Adipose tissue (tissue), 3 donors: Measurements from ENCODE around the gene ERVK3-1. TPM values are rescaled to one million over a fixed set of nuclear protein-coding genes. Genes with fewer than 3 reads are reported as not detected.
"Not testable (repeated sequence)": the region's sequence is repeated elsewhere in the genome, so short reads cannot be mapped to it uniquely, and the experiment has no call there.

ENCODE experiments used
- H3K27ac ChIP-seq: one replicate; pipeline ENCODE4 v1.5.1; 2013; ENCODE audit warnings: low read depth, low read length
- WGBS, 3 donors: extraction: QIAGEN DNeasy Blood & Tissue Kit; methylation state at CpG; one replicate each; pipeline ENCODE4 v1.1.7; 2013; 5-methylcytosine and 5-hydroxymethylcytosine counted together
- polyA plus RNA-seq, 3 donors: library from polyadenylated mRNA; stranded (reverse); fragments of 200-250 nt; gene quantifications; one replicate each; pipeline ENCODE4 v1.2.3, GENCODE V29; 2013
- donor health status: healthy with polysubstance abuse.
- donor health status: Bipolar disorder and iron deficiency.
- donor health status: healthy.

Gene ERVK3-1, protein sequence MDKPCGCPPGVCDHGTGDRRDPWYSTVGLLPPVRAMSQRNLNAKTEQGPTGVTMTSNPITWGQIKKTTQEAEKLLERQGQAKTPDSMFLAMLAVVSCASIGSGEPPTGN
- 10 to 100 TPM; 19.6 to 39.2 (median 25.0) TPM for polyA plus RNA-seq

DNA sequence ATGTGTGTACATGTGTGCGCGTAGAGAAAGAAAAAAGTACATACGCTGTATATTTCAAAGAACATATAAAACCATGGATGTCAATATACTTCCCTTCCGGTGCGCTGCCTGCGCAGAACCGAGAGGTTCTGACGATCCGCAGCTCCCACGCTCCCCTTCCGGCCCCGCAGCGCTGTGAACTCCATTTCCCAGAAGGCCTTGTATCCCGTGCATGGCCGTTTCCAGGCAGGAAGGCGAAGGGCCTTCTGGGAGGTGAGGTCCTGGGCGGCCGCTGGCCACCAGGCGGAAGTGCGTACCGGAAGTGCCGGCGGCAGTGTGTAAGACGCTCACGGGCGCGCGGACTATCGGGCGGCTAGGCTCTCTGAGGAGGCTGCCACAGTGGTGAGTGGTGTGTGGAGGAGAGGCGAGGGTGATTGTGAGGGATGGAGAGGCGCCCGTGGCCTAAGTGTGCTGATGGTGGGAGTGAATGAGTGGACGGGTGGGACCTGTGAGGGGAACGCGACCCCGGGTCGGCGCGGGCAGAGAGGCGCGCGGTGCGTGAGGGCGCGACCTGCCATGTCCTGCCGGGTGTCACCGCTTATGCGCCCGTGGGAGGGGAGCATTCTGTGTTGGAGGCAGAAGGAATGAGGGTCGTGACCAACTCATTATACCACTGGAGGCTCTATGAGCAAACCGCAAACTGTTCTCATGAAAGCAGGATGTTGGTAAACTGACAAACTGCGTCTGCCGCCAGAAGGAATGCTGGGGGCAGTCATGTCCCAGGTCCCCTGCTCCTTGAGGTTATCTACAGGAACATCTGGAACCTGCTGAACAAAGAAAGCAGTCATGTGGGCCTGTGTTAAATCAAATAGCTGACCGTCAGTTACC, at the start of gene ERVK3-1:
Gene ERVK3-1, plus strand, starts transcription at position 313 of the 867 bp plus-strand sequence. CDS start 6,792 bp downstream, outside the sequence.
- 0 to 1% (median 1%) methylated on average over 55 of the region's 55 CpGs for WGBS, 3 donors
- peak within 1 kb of the TSS; percentile 30 for H3K27ac ChIP-seq

DNA sequence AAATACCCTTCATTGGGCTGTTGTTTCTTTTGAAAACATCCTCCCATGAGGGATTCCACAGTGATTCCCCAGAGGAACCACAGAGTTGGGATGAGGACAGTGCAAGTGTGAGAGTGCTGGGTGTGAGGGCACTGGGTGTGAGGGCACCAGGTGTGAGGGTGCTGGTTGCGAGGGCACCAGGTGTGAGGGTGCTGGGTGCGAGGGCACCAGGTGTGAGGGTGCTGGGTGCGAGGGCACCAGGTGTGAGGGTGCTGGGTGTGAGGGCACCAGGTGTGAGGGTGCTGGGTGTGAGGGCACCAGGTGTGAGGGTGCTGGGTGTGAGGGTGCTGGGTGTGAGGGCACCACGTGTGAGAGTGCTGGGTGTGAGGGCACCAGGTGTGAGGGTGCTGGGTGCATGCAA, 46.9 kb upstream of the ERVK3-1 start:
- WGBS, 3 donors, result 77 to 100% (median 86%) methylated on average over 4 of the region's 4 CpGs
- H3K27ac ChIP-seq, result not testable (repeated sequence)

DNA sequence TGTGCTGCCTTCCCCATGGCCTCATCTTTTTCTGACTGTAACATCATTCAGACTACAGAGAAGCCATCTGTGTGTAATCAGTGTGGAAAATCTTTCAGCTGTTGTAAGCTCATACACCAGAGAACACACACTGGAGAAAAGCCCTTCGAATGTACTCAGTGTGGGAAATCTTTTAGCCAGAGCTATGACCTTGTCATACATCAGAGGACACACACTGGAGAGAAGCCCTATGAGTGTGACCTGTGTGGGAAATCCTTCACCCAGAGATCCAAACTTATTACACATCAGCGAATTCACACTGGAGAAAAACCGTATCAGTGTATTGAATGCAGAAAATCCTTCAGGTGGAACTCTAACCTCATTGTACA, 43.6 kb upstream of the ERVK3-1 start:
- H3K27ac ChIP-seq, result no peak overlapping the region
- 95 to 100% (median 99%) methylated on average over 3 of the region's 3 CpGs for WGBS, 3 donors

GRCh38 chr19:58261968-58262921, 42.9 kb upstream of the ERVK3-1 start:
- no peak overlapping the region for H3K27ac ChIP-seq

DNA sequence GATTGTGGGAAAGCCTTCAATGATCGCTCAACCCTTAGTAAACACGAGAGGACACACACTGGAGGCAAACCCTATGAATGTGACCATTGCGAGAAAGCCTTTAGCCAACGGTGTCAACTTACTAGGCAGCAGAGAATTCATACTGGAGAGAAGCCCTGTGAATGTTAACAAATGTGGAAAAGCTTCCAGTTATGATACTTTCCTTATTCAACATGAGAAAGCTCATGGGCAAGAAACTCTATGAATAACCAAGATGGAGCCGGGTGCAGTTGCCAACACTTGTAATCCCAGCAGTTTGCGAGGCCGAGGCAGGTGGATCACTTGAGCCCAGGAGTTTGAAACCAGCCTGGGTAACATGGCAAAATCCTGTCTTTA, 42.3 kb upstream of the ERVK3-1 start:
- WGBS, 3 donors, result 96 to 99% (median 98%) methylated on average over 7 of the region's 7 CpGs
- no peak overlapping the region for H3K27ac ChIP-seq

More at GRCh38 chr19:58261968-58262921, 42.9 kb upstream of the ERVK3-1 start:
- WGBS, 3 donors, result 97 to 98% (median 98%) methylated on average over 19 of the region's 19 CpGs

DNA sequence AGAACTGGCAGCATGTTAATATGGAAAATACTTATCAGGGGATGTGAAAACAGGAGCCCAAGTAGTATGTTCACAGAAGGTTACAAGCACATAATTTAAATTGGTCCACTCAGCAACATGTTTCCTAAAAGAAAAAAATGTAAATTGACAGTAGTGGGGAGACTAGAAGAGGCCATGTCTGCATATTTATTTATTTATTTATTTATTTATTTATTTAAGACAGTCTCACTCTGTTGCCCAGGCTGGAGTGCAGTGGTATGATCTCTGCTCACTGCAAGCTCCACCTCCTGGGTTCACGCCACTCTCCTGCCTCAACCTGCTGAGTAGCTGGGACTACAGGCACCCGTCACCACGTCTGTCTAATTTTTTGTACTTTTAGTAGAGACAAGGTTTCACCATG, 40.1 kb upstream of the ERVK3-1 start:
- 99 to 100% (median 100%) methylated on average over 3 of the region's 3 CpGs for WGBS, 3 donors
- no peak overlapping the region for H3K27ac ChIP-seq

- 94 to 95% (median 94%) methylated on average over 3 of the region's 3 CpGs for WGBS, 3 donors
- no peak overlapping the region for H3K27ac ChIP-seq
These were observed 36.8 kb upstream of the ERVK3-1 start for GRCh38 chr19:58268344-58268743.

GRCh38 chr19:58274771-58275201, 30.4 kb upstream of the ERVK3-1 start:
- WGBS, 3 donors, result 87 to 98% (median 93%) methylated on average over 2 of the region's 2 CpGs
- no peak overlapping the region for H3K27ac ChIP-seq

DNA sequence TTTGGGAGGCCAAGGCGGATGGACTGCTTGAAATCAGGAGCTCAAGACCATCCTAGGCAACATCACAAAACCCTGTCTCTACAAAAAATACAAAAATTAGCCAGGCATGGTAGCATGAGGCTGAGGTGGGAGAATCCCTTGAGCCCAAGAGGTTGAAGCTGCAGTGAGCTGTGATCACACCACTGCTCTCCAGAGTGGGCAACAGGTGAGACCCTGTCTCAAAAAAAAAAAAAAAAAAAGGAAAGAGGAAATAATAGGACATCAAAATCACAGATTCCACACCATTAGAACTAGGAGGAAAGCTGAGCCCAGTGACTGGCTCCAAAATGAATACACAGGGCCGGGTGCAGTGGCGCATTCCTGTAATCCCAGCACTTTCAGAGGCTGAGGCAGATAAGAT, 29.6 kb upstream of the ERVK3-1 start:
- H3K27ac ChIP-seq, result no peak overlapping the region
- 96 to 98% (median 97%) methylated on average over 3 of the region's 3 CpGs for WGBS, 3 donors

- no peak overlapping the region for H3K27ac ChIP-seq
- 90 to 94% (median 94%) methylated on average over 7 of the region's 7 CpGs for WGBS, 3 donors
These were observed 28.0 kb upstream of the ERVK3-1 start for GRCh38 chr19:58277197-58277596.

DNA sequence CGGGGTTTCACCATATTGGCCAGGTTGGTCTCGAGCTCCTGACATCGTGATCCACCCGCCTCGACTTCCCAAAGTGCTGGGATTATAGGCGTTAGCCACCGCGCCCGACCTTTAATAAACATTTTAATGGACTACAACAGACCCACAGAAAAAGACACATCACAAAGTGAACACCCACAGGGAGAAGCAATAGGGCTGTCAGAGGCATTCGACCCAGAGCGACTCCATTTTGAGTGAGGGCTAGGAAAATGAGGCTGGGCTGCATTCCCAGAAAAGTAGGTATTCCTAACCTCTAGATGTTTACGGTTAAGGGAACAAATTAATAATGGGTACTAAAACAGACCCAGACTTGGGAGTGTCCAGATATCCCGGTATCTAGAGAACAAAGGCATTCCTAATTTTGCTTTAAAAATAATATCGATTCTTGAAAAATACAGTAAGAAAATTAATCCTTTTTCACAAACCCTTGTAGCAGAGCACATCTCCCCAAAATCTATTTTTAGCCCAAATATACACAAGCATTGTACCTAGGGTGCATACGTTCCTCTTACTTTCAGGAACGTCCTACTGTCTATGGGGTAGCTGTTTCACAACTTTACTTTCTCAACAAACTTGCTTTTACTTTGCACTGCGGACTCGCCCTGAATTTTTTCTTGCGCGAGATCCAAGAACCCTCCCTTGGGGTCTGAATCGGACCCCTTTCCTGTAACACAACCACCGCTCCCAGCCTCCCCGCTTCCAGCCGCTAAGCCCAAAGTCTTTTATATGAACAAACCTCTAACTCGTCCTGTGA, 27.2 kb upstream of the ERVK3-1 start:
- WGBS, 3 donors, result 39 to 43% (median 43%) methylated on average over 25 of the region's 25 CpGs
- no peak overlapping the region for H3K27ac ChIP-seq

DNA sequence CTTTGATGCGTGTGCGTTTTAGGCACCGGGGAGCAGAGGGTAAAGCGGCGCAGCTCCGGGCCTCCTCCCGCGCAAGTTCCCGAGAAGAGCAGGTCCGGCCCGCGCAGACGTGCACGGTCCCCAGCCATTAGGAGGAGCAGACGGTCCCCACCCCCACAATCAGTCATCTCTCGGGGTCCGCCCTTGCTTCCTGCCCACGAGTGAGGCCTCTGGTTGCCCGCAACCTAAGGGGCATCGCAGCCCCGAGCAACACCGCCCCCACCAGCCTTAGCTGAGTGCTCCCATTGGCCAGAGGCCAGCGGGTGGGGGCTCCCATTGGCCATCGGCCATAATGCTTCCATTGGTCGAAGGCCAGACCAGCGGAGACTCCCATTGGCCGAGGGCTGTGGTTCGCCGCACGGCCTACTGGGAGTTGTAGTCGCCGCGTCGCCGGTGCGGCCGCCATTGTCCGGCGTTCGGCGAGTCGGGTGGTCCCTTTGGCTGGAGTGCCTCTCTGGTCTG, 26.6 kb upstream of the ERVK3-1 start, which contains the start of gene ZNF8:
Gene ZNF8, plus strand, starts transcription at position 415 of the 501 bp plus-strand sequence. CDS start 127 bp downstream, outside the sequence.
- 0% methylated on average over 42 of the region's 42 CpGs for WGBS, 3 donors
- peak within 1 kb of the TSS; percentile 40 for H3K27ac ChIP-seq

DNA sequence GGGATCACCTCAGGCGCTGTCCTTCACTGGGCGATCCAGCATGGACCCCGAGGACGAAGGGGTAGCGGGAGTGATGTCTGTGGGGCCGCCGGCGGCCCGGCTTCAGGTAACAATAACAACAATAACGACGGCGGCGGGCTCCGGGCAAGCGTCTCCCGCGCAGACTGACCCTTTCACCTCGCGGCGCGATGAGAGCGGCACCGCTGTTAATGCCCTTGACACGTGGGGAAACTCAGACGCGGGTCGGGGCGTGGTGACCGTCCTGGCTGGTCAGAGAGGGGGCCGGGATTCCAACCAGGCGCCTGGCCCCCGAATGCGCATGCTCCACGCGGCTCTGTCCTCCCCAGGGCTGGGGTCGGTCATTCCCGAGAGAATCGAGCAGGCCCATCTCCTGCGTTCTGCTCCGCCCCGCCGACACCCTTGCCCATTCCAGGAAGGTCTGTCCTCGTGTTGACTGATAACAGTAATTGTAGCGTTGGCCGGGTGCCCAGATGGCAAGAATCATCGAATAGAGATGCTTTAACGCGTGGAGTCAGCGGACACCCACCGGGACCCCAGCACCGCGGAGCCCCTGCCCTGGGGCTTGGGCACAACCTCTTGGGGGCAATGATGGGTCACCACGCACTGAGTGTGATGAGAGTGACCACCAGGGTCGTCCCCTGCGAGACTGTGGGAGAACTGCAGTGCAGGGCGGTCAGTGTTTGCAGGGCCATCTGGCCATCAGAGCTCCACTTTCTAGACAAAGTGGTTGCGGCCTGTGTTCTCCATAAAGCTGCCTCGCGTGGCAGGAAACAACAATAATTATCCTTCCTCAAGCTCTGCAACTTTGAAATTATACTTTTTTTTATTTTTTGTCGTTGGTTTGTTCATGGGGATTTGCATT, 25.9 kb upstream of the ERVK3-1 start:
- WGBS, 3 donors, result 3 to 5% (median 4%) methylated on average over 54 to 60 of the region's 60 CpGs
- peak overlapping the region; percentile 40 for H3K27ac ChIP-seq

DNA sequence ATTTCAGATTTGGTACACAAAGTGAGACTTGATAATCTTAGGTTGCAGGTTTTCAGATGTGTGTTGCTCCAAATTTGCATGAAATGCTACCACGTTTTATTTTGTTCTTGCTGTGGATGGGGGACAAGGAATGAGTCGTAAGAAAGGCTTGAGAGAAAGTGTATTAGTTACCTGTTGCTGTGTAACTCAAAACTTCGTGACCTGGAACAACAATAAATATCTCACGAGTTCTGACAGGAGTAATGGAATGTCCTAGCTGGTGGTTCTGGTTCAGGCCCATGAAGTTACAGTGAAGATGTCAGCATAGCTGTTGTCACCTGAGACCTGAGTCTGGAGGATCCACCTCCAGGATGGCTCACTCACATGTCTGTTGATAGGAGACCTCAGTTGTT, 25.3 kb upstream of the ERVK3-1 start:
- WGBS, 3 donors, result 71 to 80% (median 77%) methylated on average over 4 of the region's 4 CpGs
- H3K27ac ChIP-seq, result no peak overlapping the region

- 92 to 95% (median 94%) methylated on average over 7 of the region's 7 CpGs for WGBS, 3 donors
- no peak overlapping the region for H3K27ac ChIP-seq
These were observed 21.0 kb upstream of the ERVK3-1 start for GRCh38 chr19:58284199-58284598.

- WGBS, 3 donors, result 96 to 98% (median 97%) methylated on average over 7 of the region's 7 CpGs
- H3K27ac ChIP-seq, result no peak overlapping the region
These were observed 13.2 kb upstream of the ERVK3-1 start for GRCh38 chr19:58291943-58292342.
